HepG2 (cell line): ENCODE data around the gene SDK2. TPM values are rescaled to one million over a fixed set of nuclear protein-coding genes. Genes with fewer than 3 reads are reported as not detected.

Experiments used
- ATAC-seq: fragments of 200-7000 bp; cut with Tn5 transposase; 3 replicates; pipeline ENCODE4 v1.9.1; 2020; ENCODE audit warnings: mild to moderate bottlenecking, moderate library complexity
- BruUV-seq: library from RNA; stranded (reverse); fragments of 400-500 nt; replicated peaks from 2 replicates; lab custom pipeline; 2021; lab: Mats Ljungman, UMichigan
- CTCF ChIA-PET: fragments of 300-600 bp; formaldehyde crosslinking; extraction: SDS; loops from one replicate; lab custom pipeline; 2021; ENCODE audit warnings: low total read pairs, inconsistent platforms, low intra/inter-chr PET ratio; lab: Yijun Ruan, JAX
- POLR2A ChIA-PET: fragments of 350-600 bp; sonication (Branson Sonifier 250); formaldehyde crosslinking; loops from one replicate; lab custom pipeline; 2020; ENCODE audit warnings: antibody characterized with exemption, inconsistent platforms; lab: Yijun Ruan, JAX
- DNase-seq: peaks from one replicate; pipeline ENCODE4 v3.0.0-alpha.2; 2015; ENCODE audit warnings: low spot score
- FAIRE-seq: peaks from 3 replicates; lab custom pipeline; 2011; peaks lifted over from hg19 to GRCh38; lab: Jason Lieb, UNC
- H2AFZ ChIP-seq: one replicate; pipeline ENCODE4 v1.6.1; 2011; ENCODE audit warnings: low read length, inconsistent platforms
- H3K27ac ChIP-seq: fragments of 300-600 bp; 3 replicates; pipeline ENCODE4 v1.8.0; 2011; ENCODE audit warnings: mixed run types, mild to moderate bottlenecking, mixed read lengths, low read length, inconsistent platforms; ENCODE audit not compliant: insufficient read depth; ENCODE audit errors: extremely low read length
- H3K27me3 ChIP-seq, 2 experiments: fragments of 200-600 bp in 1 of 2; 2 replicates in 1 of 2; 3 replicates in 1 of 2; pipeline versions ENCODE4 v1.6.0 to v1.8.0; 2011; ENCODE audit warnings: low read length in 2 of 2, mild to moderate bottlenecking in 2 of 2, moderate library complexity in 2 of 2, inconsistent platforms in 1 of 2; ENCODE audit not compliant: insufficient read depth in 2 of 2, control insufficient read depth in 1 of 2
- H3K36me3 ChIP-seq, 2 experiments: fragments of 200-600 bp in 1 of 2; replicated peaks in 1 of 2; 2 replicates in 1 of 2; 3 replicates in 1 of 2; pipeline versions ENCODE4 v1.5.1 to v1.8.0; 2011; ENCODE audit warnings: low read length in 2 of 2, inconsistent platforms in 1 of 2; ENCODE audit not compliant: insufficient read depth in 2 of 2, control insufficient read depth in 1 of 2
- H3K4me1 ChIP-seq: 2 replicates; pipeline ENCODE4 v1.5.1; 2012; ENCODE audit warnings: low read length, inconsistent platforms; ENCODE audit not compliant: insufficient read depth
- H3K4me2 ChIP-seq: 2 replicates; pipeline ENCODE4 v1.6.0; 2011; ENCODE audit warnings: low read depth, low read length, inconsistent platforms
- H3K4me3 ChIP-seq, 3 experiments: fragments of 200-600 bp in 1 of 3; sonication (generic), shearing (Covaris generic) in 1 of 3; replicated peaks in 1 of 3; 2 replicates each; pipeline ENCODE4 v1.5.1; 2011 to 2016; ENCODE audit warnings: low read length in 3 of 3, inconsistent platforms in 2 of 3, low read depth in 2 of 3, mild to moderate bottlenecking in 2 of 3, control low read depth in 1 of 3, mixed read lengths in 1 of 3; ENCODE audit not compliant: insufficient read depth in 1 of 3
- H3K79me2 ChIP-seq: one replicate; pipeline ENCODE4 v1.6.1; 2011; ENCODE audit warnings: low read length, inconsistent platforms; ENCODE audit not compliant: insufficient read depth
- H3K9ac ChIP-seq: 2 replicates; pipeline ENCODE4 v1.6.0; 2011; ENCODE audit warnings: mild to moderate bottlenecking, low read depth, low read length, inconsistent platforms; ENCODE audit not compliant: insufficient read depth
- H3K9me3 ChIP-seq: 2 replicates; pipeline ENCODE4 v1.5.1; 2012; ENCODE audit warnings: mild to moderate bottlenecking, low read length
- H4K20me1 ChIP-seq: 2 replicates; pipeline ENCODE4 v1.6.0; 2011; ENCODE audit warnings: inconsistent platforms, mild to moderate bottlenecking, low read length, moderate library complexity; ENCODE audit not compliant: insufficient read depth
- ARID2 ChIP-seq: sonication (generic); formaldehyde crosslinking; IDR thresholded peaks from 2 replicates; pipeline ENCODE4 v1.8.1; 2022; ENCODE audit warnings: mild to moderate bottlenecking, missing genetic modification reagents, borderline replicate concordance
- ATF7-NPFF ChIP-seq: sonication (generic); formaldehyde crosslinking; IDR thresholded peaks from 2 replicates; pipeline ENCODE4 v1.8.1; 2023; ENCODE audit warnings: mild to moderate bottlenecking, low read depth, missing genetic modification reagents, moderate library complexity
- MLLT10 ChIP-seq: sonication (generic); formaldehyde crosslinking; IDR thresholded peaks from 2 replicates; pipeline ENCODE4 v1.4.0; 2020; ENCODE audit warnings: missing genetic modification reagents
- NFIC ChIP-seq: IDR thresholded peaks from 2 replicates; pipeline ENCODE4 v1.6.1; 2012; ENCODE audit warnings: mild to moderate bottlenecking, low read length, inconsistent platforms
- SYNCRIP ChIP-seq: fragments of 200-400 bp; formaldehyde crosslinking; IDR thresholded peaks from 2 replicates; pipeline ENCODE4 v1.6.1; 2018; ENCODE audit warnings: mild to moderate bottlenecking, low read depth, low read length; ENCODE audit not compliant: insufficient read depth
- ZIK1 ChIP-seq: sonication (generic); formaldehyde crosslinking; IDR thresholded peaks from 2 replicates; pipeline ENCODE4 v1.5.0; 2020; ENCODE audit warnings: mild to moderate bottlenecking, low read depth, missing genetic modification reagents, borderline replicate concordance
- WGBS: methylation state at CpG from one replicate; pipeline ENCODE4 v1.1.6; 2017; ENCODE audit warnings: low lambda C conversion rate; 5-methylcytosine and 5-hydroxymethylcytosine counted together
- in situ Hi-C: cut with HindIII; loops from 2 replicates; pipeline ENCODE4 v1.10.0; 2017; ENCODE audit warnings: low pct_unique_long_range_greater_than_20kb; ENCODE audit not compliant: extremely low pct_ligation_motif_present
- intact Hi-C: fragments of 100-400 bp; cut with micrococcal nuclease; formaldehyde crosslinking; loops from one replicate; pipeline ENCODE4 v1.10.0; 2022; ENCODE audit not compliant: unreplicated experiment
- polyA plus RNA-seq, 8 experiments: library from polyadenylated mRNA; depleted of rRNA in 3 of 8; stranded (reverse) in 7 of 8; unstranded in 1 of 8; fragments of >200 nt; fragmentation: Illumina TruSeq in 4 of 8; extraction: Trizol in 4 of 8; gene quantifications; 2 replicates each; pipeline versions ENCODE4 v1.2.1 to v1.2.3, GENCODE V29; 2011 to 2016; ENCODE audit warnings: low read depth in 4 of 8, missing spikeins in 1 of 8, mixed read lengths in 1 of 8; ENCODE audit not compliant: insufficient read depth in 1 of 8
- total RNA-seq, 5 experiments: library from RNA; depleted of rRNA; stranded (reverse); fragments of >200 nt; fragmentation: Illumina TruSeq; extraction: Trizol; gene quantifications; 2 replicates each; pipeline ENCODE4 v1.2.3, GENCODE V29; 2016; ENCODE audit warnings: low read depth in 1 of 5
- TF ChIP-seq, protein P1 (sequence below): sonication (generic); formaldehyde crosslinking; IDR thresholded peaks from 2 replicates; pipeline ENCODE4 v1.4.0; 2020; ENCODE audit warnings: missing genetic modification reagents, borderline replicate concordance
- TF ChIP-seq, protein P2 (sequence below): sonication (generic); formaldehyde crosslinking; IDR thresholded peaks from 2 replicates; pipeline ENCODE4 v1.5.1; 2020; ENCODE audit warnings: missing genetic modification reagents, mild to moderate bottlenecking, borderline replicate concordance

SDK2 gene
- total and polyA plus RNA-seq, 2 of the 13 experiments (the other 11 are each of a cell fraction or from before 2014, with no cell fraction given), result not detected

DNA sequence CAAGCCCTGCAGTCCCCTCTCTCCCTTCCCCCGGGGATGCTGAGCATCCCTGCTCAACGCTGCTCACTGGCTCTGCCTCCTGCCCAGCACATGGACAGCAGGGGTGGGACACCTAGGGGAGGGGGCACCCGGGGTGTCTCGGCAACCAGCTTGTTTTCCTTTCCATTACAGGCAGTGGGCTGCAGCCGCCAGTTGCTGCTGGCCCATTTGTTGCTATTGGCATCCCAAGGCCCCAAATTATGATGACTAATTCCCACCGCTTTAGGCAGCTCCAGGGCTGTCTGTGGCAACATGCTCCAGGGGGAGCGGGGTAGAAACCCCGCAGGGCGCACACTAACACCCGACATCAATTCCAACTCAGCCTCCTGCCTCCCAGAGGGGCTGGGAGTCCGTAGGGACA, 4.9 kb downstream of the SDK2 start:
- H3K27me3 ChIP-seq, result peaks cover 26 to 76% of the 10 kb centered on the region in 2 experiments
- no peak overlapping the region for H3K4me2 ChIP-seq
- no TSS peak for BruUV-seq
- no peak overlapping the region for H2AFZ ChIP-seq
- no peak for FAIRE-seq
- H4K20me1 ChIP-seq, result no peaks in the 10 kb centered on the region; the same call in 1 of the 2 replicates
- ChIA-PET POLR2A (no interaction called here), CTCF (no interaction called here)
- no peak for ATAC-seq
- H3K36me3 ChIP-seq, result no peaks in the 10 kb centered on the region
- intact Hi-C loops, result no loop called here
- 49% methylated on average over 9 of the region's 11 CpGs for WGBS
- TF ChIP-seq MLLT10 (CRISPR knock-in tag) (no peak), ARID2 (no peak), ZIK1 (no peak), SYNCRIP (no peak), NFIC (no peak), ATF7-NPFF (no peak)
- TF ChIP-seq, protein P1, sequence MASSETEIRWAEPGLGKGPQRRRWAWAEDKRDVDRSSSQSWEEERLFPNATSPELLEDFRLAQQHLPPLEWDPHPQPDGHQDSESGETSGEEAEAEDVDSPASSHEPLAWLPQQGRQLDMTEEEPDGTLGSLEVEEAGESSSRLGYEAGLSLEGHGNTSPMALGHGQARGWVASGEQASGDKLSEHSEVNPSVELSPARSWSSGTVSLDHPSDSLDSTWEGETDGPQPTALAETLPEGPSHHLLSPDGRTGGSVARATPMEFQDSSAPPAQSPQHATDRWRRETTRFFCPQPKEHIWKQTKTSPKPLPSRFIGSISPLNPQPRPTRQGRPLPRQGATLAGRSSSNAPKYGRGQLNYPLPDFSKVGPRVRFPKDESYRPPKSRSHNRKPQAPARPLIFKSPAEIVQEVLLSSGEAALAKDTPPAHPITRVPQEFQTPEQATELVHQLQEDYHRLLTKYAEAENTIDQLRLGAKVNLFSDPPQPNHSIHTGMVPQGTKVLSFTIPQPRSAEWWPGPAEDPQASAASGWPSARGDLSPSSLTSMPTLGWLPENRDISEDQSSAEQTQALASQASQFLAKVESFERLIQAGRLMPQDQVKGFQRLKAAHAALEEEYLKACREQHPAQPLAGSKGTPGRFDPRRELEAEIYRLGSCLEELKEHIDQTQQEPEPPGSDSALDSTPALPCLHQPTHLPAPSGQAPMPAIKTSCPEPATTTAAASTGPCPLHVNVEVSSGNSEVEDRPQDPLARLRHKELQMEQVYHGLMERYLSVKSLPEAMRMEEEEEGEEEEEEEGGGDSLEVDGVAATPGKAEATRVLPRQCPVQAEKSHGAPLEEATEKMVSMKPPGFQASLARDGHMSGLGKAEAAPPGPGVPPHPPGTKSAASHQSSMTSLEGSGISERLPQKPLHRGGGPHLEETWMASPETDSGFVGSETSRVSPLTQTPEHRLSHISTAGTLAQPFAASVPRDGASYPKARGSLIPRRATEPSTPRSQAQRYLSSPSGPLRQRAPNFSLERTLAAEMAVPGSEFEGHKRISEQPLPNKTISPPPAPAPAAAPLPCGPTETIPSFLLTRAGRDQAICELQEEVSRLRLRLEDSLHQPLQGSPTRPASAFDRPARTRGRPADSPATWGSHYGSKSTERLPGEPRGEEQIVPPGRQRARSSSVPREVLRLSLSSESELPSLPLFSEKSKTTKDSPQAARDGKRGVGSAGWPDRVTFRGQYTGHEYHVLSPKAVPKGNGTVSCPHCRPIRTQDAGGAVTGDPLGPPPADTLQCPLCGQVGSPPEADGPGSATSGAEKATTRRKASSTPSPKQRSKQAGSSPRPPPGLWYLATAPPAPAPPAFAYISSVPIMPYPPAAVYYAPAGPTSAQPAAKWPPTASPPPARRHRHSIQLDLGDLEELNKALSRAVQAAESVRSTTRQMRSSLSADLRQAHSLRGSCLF (CRISPR knock-in tag), result no peak
- TF ChIP-seq, protein P2, sequence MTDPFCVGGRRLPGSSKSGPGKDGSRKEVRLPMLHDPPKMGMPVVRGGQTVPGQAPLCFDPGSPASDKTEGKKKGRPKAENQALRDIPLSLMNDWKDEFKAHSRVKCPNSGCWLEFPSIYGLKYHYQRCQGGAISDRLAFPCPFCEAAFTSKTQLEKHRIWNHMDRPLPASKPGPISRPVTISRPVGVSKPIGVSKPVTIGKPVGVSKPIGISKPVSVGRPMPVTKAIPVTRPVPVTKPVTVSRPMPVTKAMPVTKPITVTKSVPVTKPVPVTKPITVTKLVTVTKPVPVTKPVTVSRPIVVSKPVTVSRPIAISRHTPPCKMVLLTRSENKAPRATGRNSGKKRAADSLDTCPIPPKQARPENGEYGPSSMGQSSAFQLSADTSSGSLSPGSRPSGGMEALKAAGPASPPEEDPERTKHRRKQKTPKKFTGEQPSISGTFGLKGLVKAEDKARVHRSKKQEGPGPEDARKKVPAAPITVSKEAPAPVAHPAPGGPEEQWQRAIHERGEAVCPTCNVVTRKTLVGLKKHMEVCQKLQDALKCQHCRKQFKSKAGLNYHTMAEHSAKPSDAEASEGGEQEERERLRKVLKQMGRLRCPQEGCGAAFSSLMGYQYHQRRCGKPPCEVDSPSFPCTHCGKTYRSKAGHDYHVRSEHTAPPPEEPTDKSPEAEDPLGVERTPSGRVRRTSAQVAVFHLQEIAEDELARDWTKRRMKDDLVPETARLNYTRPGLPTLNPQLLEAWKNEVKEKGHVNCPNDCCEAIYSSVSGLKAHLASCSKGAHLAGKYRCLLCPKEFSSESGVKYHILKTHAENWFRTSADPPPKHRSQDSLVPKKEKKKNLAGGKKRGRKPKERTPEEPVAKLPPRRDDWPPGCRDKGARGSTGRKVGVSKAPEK (CRISPR knock-in tag), result no peak
- H3K9ac ChIP-seq, result no peak overlapping the region
- no peak overlapping the region for H3K4me3 ChIP-seq
- in situ Hi-C loops, result no loop called here
- H3K79me2 ChIP-seq, result no peaks in the 10 kb centered on the region
- no peak overlapping the region for H3K27ac ChIP-seq
- H3K4me1 ChIP-seq, result peaks cover 5% of the 10 kb centered on the region; the same call in 1 of the 2 replicates
- H3K9me3 ChIP-seq, result no peaks in the 10 kb centered on the region
- DNase-seq, result no peak
